HG02981 (cell line): ENCODE measurements around the gene IFI16.

Experiments
- ATAC-seq: cut with Tn5 transposase; IDR thresholded peaks from one replicate; pipeline ENCODE4 v1.9.1; 2021; ENCODE audit warnings: mild to moderate bottlenecking, moderate library complexity; ENCODE audit not compliant: unreplicated experiment

The IFI16 gene

GRCh38 chr1:159009704-159010361 lies at the start of gene IFI16:
Gene IFI16 (plus strand): TSS chr1:159009907. CDS start chr1:159014681, 4,774 bp downstream.
- ATAC-seq, result peak; percentile 64

GRCh38 chr1:158961178-158961577 lies 48.5 kb upstream of the IFI16 start:
- ATAC-seq, result no peak

GRCh38 chr1:158962983-158963382 lies 46.7 kb upstream of the IFI16 start:
- no peak for ATAC-seq

GRCh38 chr1:158969166-158969565 lies 40.5 kb upstream of the IFI16 start:
- no peak for ATAC-seq

- ATAC-seq, result no peak
Measured at GRCh38 chr1:158969855-158970254, 39.9 kb upstream of the IFI16 start.

- ATAC-seq, result no peak
Measured at GRCh38 chr1:158972841-158973240, 36.9 kb upstream of the IFI16 start.

- no peak for ATAC-seq
Measured at GRCh38 chr1:158976219-158976618, 33.5 kb upstream of the IFI16 start.

- no peak for ATAC-seq
Measured at GRCh38 chr1:158978730-158979129, 31.0 kb upstream of the IFI16 start.

GRCh38 chr1:158979229-158979628 lies 30.5 kb upstream of the IFI16 start:
- no peak for ATAC-seq

GRCh38 chr1:158983235-158983634 lies 26.5 kb upstream of the IFI16 start:
- ATAC-seq, result no peak

- ATAC-seq, result no peak
Measured at GRCh38 chr1:158984386-158984785, 25.3 kb upstream of the IFI16 start.

- ATAC-seq, result no peak
Measured at GRCh38 chr1:158989424-158989823, 20.3 kb upstream of the IFI16 start.

GRCh38 chr1:158992787-158993312 lies 16.9 kb upstream of the IFI16 start:
- ATAC-seq, result no peak

GRCh38 chr1:158996998-158997397 lies 12.7 kb upstream of the IFI16 start:
- no peak for ATAC-seq

GRCh38 chr1:158998037-158998780 lies 11.5 kb upstream of the IFI16 start:
- ATAC-seq, result no peak

GRCh38 chr1:158998781-158999161 lies 10.9 kb upstream of the IFI16 start:
- ATAC-seq, result no peak

GRCh38 chr1:158999316-159000069 lies 10.2 kb upstream of the IFI16 start:
- ATAC-seq, result no peak

GRCh38 chr1:159000070-159000409 lies 9.7 kb upstream of the IFI16 start:
- no peak for ATAC-seq

- ATAC-seq, result no peak
Measured at GRCh38 chr1:159000625-159001024, 9.1 kb upstream of the IFI16 start.

GRCh38 chr1:159005161-159005560 lies 4.5 kb upstream of the IFI16 start:
- ATAC-seq, result no peak

- no peak for ATAC-seq
Measured at GRCh38 chr1:159005676-159006075, 4.0 kb upstream of the IFI16 start.
